Fibroblast of lung (primary cell): ENCODE measurements around the gene FAM222A.

ENCODE experiments used
- CTCF ChIP-seq, 2 donors: IDR thresholded peaks in 1 of 2; conservative IDR thresholded peaks in 1 of 2; 1 replicate in 1 of 2; 2 replicates in 1 of 2; pipeline ENCODE4 v1.5.1; 2011 to 2012; ENCODE audit warnings: low read length in 2 of 2, control low read depth in 1 of 2, inconsistent platforms in 1 of 2, low read depth in 1 of 2, mild to moderate bottlenecking in 1 of 2
- EZH2 ChIP-seq: IDR thresholded peaks from 2 replicates; pipeline ENCODE4 v1.5.1; 2012; ENCODE audit warnings: low read length, control low read depth, mild to moderate bottlenecking; ENCODE audit errors: missing control alignments

- TF ChIP-seq CTCF (conservative IDR thresholded peaks at IDR 0.05 in 1 of 2, IDR thresholded peaks at IDR 0.05 in 1 of 2; ENCODE audit: low read depth in 1 of 2, low read length in 2 of 2): no peak
- no peak for TF ChIP-seq EZH2
Observed at GRCh38 chr12:109722022-109722720, 8.5 kb downstream of the FAM222A start.
